GM21825 (cell line): ENCODE results near the gene RGS5.

Source experiments
- ATAC-seq: cut with Tn5 transposase; IDR thresholded peaks from one replicate; pipeline ENCODE4 v1.9.1; 2021; ENCODE audit warnings: mild to moderate bottlenecking, moderate library complexity; ENCODE audit not compliant: unreplicated experiment

Gene RGS5

GRCh38 chr1:163093169-163093568 is 109.5 kb downstream of the RGS5 start:
- no peak for ATAC-seq
